Measurements from ENCODE around the gene GSTA2. TPM values are rescaled to one million over a fixed set of nuclear protein-coding genes. Genes with fewer than 3 reads are reported as not detected.
"Not testable (repeated sequence)": the region's sequence is repeated elsewhere in the genome, so short reads cannot be mapped to it uniquely, and the experiment has no call there.

GSTA2 gene
- total RNA-seq (2014; rRNA removed; shearing (Covaris generic)) = 0.12 TPM in 1 of 2 replicates, not detected in the other

GRCh38 chr6:52763322-52763916, at the start of gene GSTA2:
Gene GSTA2, minus strand, starts transcription at chr6:52763475. Its CDS starts 5,528 bp downstream, at chr6:52757947.
- peak; percentile 27 for DNase-seq (ENCODE audit: low read depth)

- DNase-seq (ENCODE audit: low read depth) = not testable (repeated sequence)
These were observed 46.5 kb upstream of the GSTA2 start for GRCh38 chr6:52809777-52810176.

- DNase-seq (ENCODE audit: low read depth) = no peak
These were observed 45.4 kb upstream of the GSTA2 start for GRCh38 chr6:52808660-52809059.

GRCh38 chr6:52803668-52804255, 40.5 kb upstream of the GSTA2 start, which contains the start of gene GSTA1:
Gene GSTA1, minus strand, starts transcription at chr6:52803816. Its CDS starts 4,549 bp downstream, at chr6:52799267.
- DNase-seq (ENCODE audit: low read depth) = not testable (repeated sequence)

- DNase-seq (ENCODE audit: low read depth) = no peak
These were observed 39.5 kb upstream of the GSTA2 start for GRCh38 chr6:52802806-52803205.

GRCh38 chr6:52801188-52801841, 38.0 kb upstream of the GSTA2 start:
- no peak for DNase-seq (ENCODE audit: low read depth)

- peak; percentile 46 for DNase-seq (ENCODE audit: low read depth)
These were observed 36.0 kb upstream of the GSTA2 start for GRCh38 chr6:52799272-52799671.

- DNase-seq (ENCODE audit: low read depth) = peak; percentile 67
These were observed 31.1 kb upstream of the GSTA2 start for GRCh38 chr6:52794366-52794765.

GRCh38 chr6:52790861-52791260, 27.6 kb upstream of the GSTA2 start:
- no peak for DNase-seq (ENCODE audit: low read depth)

GRCh38 chr6:52789658-52790057, 26.4 kb upstream of the GSTA2 start:
- DNase-seq (ENCODE audit: low read depth) = peak; percentile 77

GRCh38 chr6:52788478-52788877, 25.2 kb upstream of the GSTA2 start:
- no peak for DNase-seq (ENCODE audit: low read depth)

GRCh38 chr6:52787917-52788316, 24.6 kb upstream of the GSTA2 start:
- no peak for DNase-seq (ENCODE audit: low read depth)

GRCh38 chr6:52786249-52786956, 23.1 kb upstream of the GSTA2 start:
- DNase-seq (ENCODE audit: low read depth) = no peak

- not testable (repeated sequence) for DNase-seq (ENCODE audit: low read depth)
These were observed 19.5 kb upstream of the GSTA2 start for GRCh38 chr6:52782696-52783274.

GRCh38 chr6:52782209-52782608, 18.9 kb upstream of the GSTA2 start:
- DNase-seq (ENCODE audit: low read depth) = not testable (repeated sequence)

GRCh38 chr6:52779237-52779636, 16.0 kb upstream of the GSTA2 start:
- no peak for DNase-seq (ENCODE audit: low read depth)

- DNase-seq (ENCODE audit: low read depth) = not testable (repeated sequence)
These were observed 13.6 kb upstream of the GSTA2 start for GRCh38 chr6:52776711-52777351.

- peak; percentile 71 for DNase-seq (ENCODE audit: low read depth)
These were observed 6.1 kb upstream of the GSTA2 start for GRCh38 chr6:52769399-52769798.

GRCh38 chr6:52767658-52768057, 4.4 kb upstream of the GSTA2 start:
- DNase-seq (ENCODE audit: low read depth) = not testable (repeated sequence)

GRCh38 chr6:52761673-52762491, 1.4 kb downstream of the GSTA2 start:
- DNase-seq (ENCODE audit: low read depth) = not testable (repeated sequence)
